LNCAP (cell line): Measurements from ENCODE around the gene TRAM2.

Source experiments
- CTCF ChIP-seq: fragments of 450-650 bp; IDR thresholded peaks from 2 replicates; pipeline ENCODE4 v1.5.1; 2017; ENCODE audit warnings: mild to moderate bottlenecking

Gene TRAM2

GRCh38 chr6:52573295-52573694, 3.6 kb downstream of the TRAM2 start:
- no peak for TF ChIP-seq CTCF

- no peak for TF ChIP-seq CTCF
These were observed 4.3 kb downstream of the TRAM2 start for GRCh38 chr6:52572536-52572935.

- no peak for TF ChIP-seq CTCF
These were observed 5.6 kb downstream of the TRAM2 start for GRCh38 chr6:52571099-52571755.

- TF ChIP-seq CTCF: no peak
These were observed 6.6 kb downstream of the TRAM2 start for GRCh38 chr6:52570291-52570700.

- no peak for TF ChIP-seq CTCF
These were observed 8.5 kb downstream of the TRAM2 start for GRCh38 chr6:52568320-52568719.

- no peak for TF ChIP-seq CTCF
These were observed 10.0 kb downstream of the TRAM2 start for GRCh38 chr6:52566853-52567279.

- no peak for TF ChIP-seq CTCF
These were observed 10.7 kb downstream of the TRAM2 start for GRCh38 chr6:52566201-52566600.

GRCh38 chr6:52564856-52565255, 12.0 kb downstream of the TRAM2 start:
- no peak for TF ChIP-seq CTCF
